H1 (cell line): ENCODE measurements around the gene DLG5.

Experiments
- CHD1 ChIP-seq: IDR thresholded peaks from 2 replicates; pipeline ENCODE4 v1.6.1; 2012; ENCODE audit warnings: low read depth, low read length, improper control_type of control experiment
- CTCF ChIP-seq, 3 experiments: IDR thresholded peaks; 1 replicate in 2 of 3; 2 replicates in 1 of 3; pipeline versions ENCODE4 v1.5.1 to v1.6.1; 2011; ENCODE audit warnings: low read length in 3 of 3, mild to moderate bottlenecking in 3 of 3, inconsistent platforms in 2 of 3, low read depth in 1 of 3, moderate library complexity in 1 of 3; ENCODE audit not compliant: insufficient read depth in 1 of 3; ENCODE audit errors: control extremely low read depth in 1 of 3
- EZH2 ChIP-seq: fragments of 200-600 bp; sonication (generic); IDR thresholded peaks from 2 replicates; pipeline ENCODE4 v1.7.1; 2012; ENCODE audit warnings: low read depth, mild to moderate bottlenecking, moderate library complexity, low read length, inconsistent platforms; ENCODE audit not compliant: severe bottlenecking
- HDAC2 ChIP-seq, 2 experiments: fragments of 300-600 bp in 1 of 2; sonication (generic) in 1 of 2; IDR thresholded peaks; 2 replicates each; pipeline ENCODE4 v1.6.1; 2011 to 2012; ENCODE audit warnings: low read depth in 2 of 2, low read length in 2 of 2, mild to moderate bottlenecking in 2 of 2, moderate library complexity in 2 of 2, borderline replicate concordance in 1 of 2, inconsistent platforms in 1 of 2
- JUND ChIP-seq: IDR thresholded peaks from 2 replicates; pipeline ENCODE4 v1.6.1; 2011; ENCODE audit warnings: mild to moderate bottlenecking, improper control_type of control experiment, low read length
- MAFK ChIP-seq: IDR thresholded peaks from 2 replicates; pipeline ENCODE4 v1.6.1; 2012; ENCODE audit warnings: low read depth, mild to moderate bottlenecking, improper control_type of control experiment, low read length
- POLR2A ChIP-seq, 2 experiments: IDR thresholded peaks; 1 replicate in 1 of 2; 2 replicates in 1 of 2; pipeline ENCODE4 v1.6.1; 2011; ENCODE audit warnings: low read depth in 2 of 2, low read length in 2 of 2, mild to moderate bottlenecking in 2 of 2; ENCODE audit errors: control extremely low read depth in 1 of 2
- POLR2AphosphoS5 ChIP-seq: IDR thresholded peaks from 2 replicates; pipeline ENCODE4 v1.6.1; 2011; ENCODE audit warnings: low read depth, low read length
- RXRA ChIP-seq: IDR thresholded peaks from 2 replicates; pipeline ENCODE4 v1.6.1; 2011; ENCODE audit warnings: low read depth, mild to moderate bottlenecking, low read length, moderate library complexity; ENCODE audit not compliant: insufficient read depth
- SIX5 ChIP-seq: IDR thresholded peaks from 2 replicates; pipeline ENCODE4 v1.6.1; 2011; ENCODE audit warnings: mild to moderate bottlenecking, low read depth, low read length
- SUZ12 ChIP-seq: fragments of 200-600 bp; sonication (generic); IDR thresholded peaks from 2 replicates; pipeline ENCODE4 v1.6.1; 2012; ENCODE audit warnings: mild to moderate bottlenecking, inconsistent platforms, low read length, moderate library complexity, mixed read lengths
- YY1 ChIP-seq: IDR thresholded peaks from 2 replicates; pipeline ENCODE4 v1.6.1; 2011; ENCODE audit warnings: low read depth, mild to moderate bottlenecking, low read length

- no peak for TF ChIP-seq RXRA
- no peak for TF ChIP-seq POLR2A (IDR thresholded peaks at IDR 0.05; ENCODE audit: control extremely low read depth in 1 of 2, low read depth in 2 of 2, low read length in 2 of 2)
- no peak for TF ChIP-seq CTCF (IDR thresholded peaks at IDR 0.05; ENCODE audit: control extremely low read depth in 1 of 3, insufficient read depth in 1 of 3, low read depth in 1 of 3, low read length in 3 of 3)
- no peak for TF ChIP-seq SIX5
- TF ChIP-seq CHD1: no peak
- TF ChIP-seq EZH2: no peak
- no peak for TF ChIP-seq SUZ12
- TF ChIP-seq YY1: no peak
- no peak for TF ChIP-seq MAFK
- no peak for TF ChIP-seq POLR2AphosphoS5
- no peak for TF ChIP-seq HDAC2 (IDR thresholded peaks at IDR 0.05; ENCODE audit: borderline replicate concordance in 1 of 2, low read depth in 2 of 2, low read length in 2 of 2)
- no peak for TF ChIP-seq JUND
These were observed 108.2 kb downstream of the DLG5 start for GRCh38 chr10:77818378-77818777.
